Measurements from ENCODE around the gene CHP1. TPM values are rescaled to one million over a fixed set of nuclear protein-coding genes. Genes with fewer than 3 reads are reported as not detected.
"Not testable (repeated sequence)": the region's sequence is repeated elsewhere in the genome, so short reads cannot be mapped to it uniquely, and the experiment has no call there.

CHP1 gene
- total and polyA plus RNA-seq, 3 donors from 2014 or later: 36.6 to 72.7 (median 61.9) TPM

GRCh38 chr15:41218851-41219250 lies 12.2 kb upstream of the CHP1 start:
- TF ChIP-seq POLR2A (IDR thresholded peaks at IDR 0.05): no peak
- TF ChIP-seq, protein P1, sequence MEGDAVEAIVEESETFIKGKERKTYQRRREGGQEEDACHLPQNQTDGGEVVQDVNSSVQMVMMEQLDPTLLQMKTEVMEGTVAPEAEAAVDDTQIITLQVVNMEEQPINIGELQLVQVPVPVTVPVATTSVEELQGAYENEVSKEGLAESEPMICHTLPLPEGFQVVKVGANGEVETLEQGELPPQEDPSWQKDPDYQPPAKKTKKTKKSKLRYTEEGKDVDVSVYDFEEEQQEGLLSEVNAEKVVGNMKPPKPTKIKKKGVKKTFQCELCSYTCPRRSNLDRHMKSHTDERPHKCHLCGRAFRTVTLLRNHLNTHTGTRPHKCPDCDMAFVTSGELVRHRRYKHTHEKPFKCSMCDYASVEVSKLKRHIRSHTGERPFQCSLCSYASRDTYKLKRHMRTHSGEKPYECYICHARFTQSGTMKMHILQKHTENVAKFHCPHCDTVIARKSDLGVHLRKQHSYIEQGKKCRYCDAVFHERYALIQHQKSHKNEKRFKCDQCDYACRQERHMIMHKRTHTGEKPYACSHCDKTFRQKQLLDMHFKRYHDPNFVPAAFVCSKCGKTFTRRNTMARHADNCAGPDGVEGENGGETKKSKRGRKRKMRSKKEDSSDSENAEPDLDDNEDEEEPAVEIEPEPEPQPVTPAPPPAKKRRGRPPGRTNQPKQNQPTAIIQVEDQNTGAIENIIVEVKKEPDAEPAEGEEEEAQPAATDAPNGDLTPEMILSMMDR (IDR thresholded peaks at IDR 0.05): no peak
- H3K27ac ChIP-seq: no peak overlapping the region
- no peak overlapping the region for H3K4me3 ChIP-seq
- DNase-seq: no peak
- H3K4me1 ChIP-seq: no peaks in the 10 kb centered on the region
- H3K27me3 ChIP-seq: no peaks in the 10 kb centered on the region
- 61 to 71% methylated on average over 1 of the region's 1 CpG for WGBS, 2 donors
- no peaks in the 10 kb centered on the region for H3K9me3 ChIP-seq
- no peaks in the 10 kb centered on the region for H3K36me3 ChIP-seq (ENCODE audit: low read depth, missing control alignments)
- intact Hi-C loops (cut with DNase I; ENCODE audit: low total_unique reads): no loop called here

- Histone ChIP-seq H3K4me3 (no peak overlapping the region), H3K27ac (no peak overlapping the region), H3K27me3 (no peaks in the 10 kb centered on the region), H3K36me3 (ENCODE audit: low read depth, missing control alignments) (no peaks in the 10 kb centered on the region), H3K4me1 (no peaks in the 10 kb centered on the region), H3K9me3 (no peaks in the 10 kb centered on the region)
- WGBS, 2 donors: 70 to 71% methylated on average over 3 of the region's 3 CpGs
- intact Hi-C loops (cut with DNase I; ENCODE audit: low total_unique reads): no loop called here
- TF ChIP-seq POLR2A (IDR thresholded peaks at IDR 0.05): no peak
- TF ChIP-seq, protein P1 (IDR thresholded peaks at IDR 0.05): no peak
- DNase-seq: no peak
Observed at GRCh38 chr15:41219381-41219780, 11.7 kb upstream of the CHP1 start.

- Histone ChIP-seq H3K27me3 (no peaks in the 10 kb centered on the region), H3K9me3 (no peaks in the 10 kb centered on the region), H3K27ac (peak overlapping the region; percentile 83 to 92), H3K4me1 (peaks cover 12% of the 10 kb centered on the region), H3K36me3 (ENCODE audit: low read depth, missing control alignments) (no peaks in the 10 kb centered on the region), H3K4me3 (peak overlapping the region; percentile 76 to 86)
- DNase-seq: no peak
- 20 to 22% methylated on average over 10 of the region's 10 CpGs for WGBS, 2 donors
- intact Hi-C loops (cut with DNase I; ENCODE audit: low total_unique reads): no loop called here
- TF ChIP-seq POLR2A (IDR thresholded peaks at IDR 0.05): no peak
- TF ChIP-seq, protein P1 (IDR thresholded peaks at IDR 0.05): no peak
Observed at GRCh38 chr15:41230345-41230649, 771 bp upstream of the CHP1 start.

- TF ChIP-seq, protein P1 (IDR thresholded peaks at IDR 0.05): no peak
- TF ChIP-seq POLR2A (IDR thresholded peaks at IDR 0.05): no peak
- no peak for DNase-seq
- WGBS, 2 donors: 2 to 3% methylated on average over 25 to 28 of the region's 28 CpGs
- no peaks in the 10 kb centered on the region for H3K36me3 ChIP-seq (ENCODE audit: low read depth, missing control alignments)
- H3K9me3 ChIP-seq: no peaks in the 10 kb centered on the region
- peak overlapping the region; percentile 83 to 92 for H3K27ac ChIP-seq
- peaks cover 12% of the 10 kb centered on the region for H3K4me1 ChIP-seq
- intact Hi-C loops (cut with DNase I; ENCODE audit: low total_unique reads): no loop called here
- no peaks in the 10 kb centered on the region for H3K27me3 ChIP-seq
- peak overlapping the region; percentile 76 to 86 for H3K4me3 ChIP-seq
Observed at GRCh38 chr15:41231422-41232226, 556 bp downstream of the CHP1 start.

GRCh38 chr15:41233367-41233771 lies 2.3 kb downstream of the CHP1 start:
- no peak overlapping the region for H3K27ac ChIP-seq
- H3K36me3 ChIP-seq (ENCODE audit: low read depth, missing control alignments): no peaks in the 10 kb centered on the region
- 63 to 75% methylated on average over 1 of the region's 1 CpG for WGBS, 2 donors
- TF ChIP-seq, protein P1 (IDR thresholded peaks at IDR 0.05): no peak
- TF ChIP-seq POLR2A (IDR thresholded peaks at IDR 0.05): no peak
- no peak overlapping the region for H3K4me3 ChIP-seq
- H3K27me3 ChIP-seq: no peaks in the 10 kb centered on the region
- H3K9me3 ChIP-seq: no peaks in the 10 kb centered on the region
- intact Hi-C loops (cut with DNase I; ENCODE audit: low total_unique reads): no loop called here
- peaks cover 12% of the 10 kb centered on the region for H3K4me1 ChIP-seq
- DNase-seq: no peak

GRCh38 chr15:41235228-41235627 lies 4.2 kb downstream of the CHP1 start:
- H3K27ac ChIP-seq; H3K4me3 ChIP-seq; DNase-seq; H3K9me3 ChIP-seq; H3K36me3 ChIP-seq (ENCODE audit: low read depth, missing control alignments); intact Hi-C loops (cut with DNase I; ENCODE audit: low total_unique reads); H3K27me3 ChIP-seq: not testable (repeated sequence)
- peaks cover 12% of the 10 kb centered on the region for H3K4me1 ChIP-seq
- 83 to 86% methylated on average over 5 of the region's 5 CpGs for whole genome bisulfite sequencing, 2 donors

Measured in testis (tissue), 3 donors.